Loucy (cell line): ENCODE data around the gene TINCR.

Experiments used
- H2AFZ ChIP-seq: fragments of 200-600 bp; sonication (generic); 2 replicates; pipeline ENCODE4 v1.6.0; 2016; ENCODE audit warnings: antibody characterized with exemption, mild to moderate bottlenecking, low read length, moderate library complexity
- H3F3A ChIP-seq: fragments of 200-600 bp; 2 replicates; pipeline ENCODE4 v1.6.0; 2016; ENCODE audit warnings: antibody characterized with exemption, low read depth, mild to moderate bottlenecking
- H3K27me3 ChIP-seq: fragments of 200-600 bp; sonication (generic); 2 replicates; pipeline ENCODE4 v1.6.1; 2014; ENCODE audit warnings: low read length, mild to moderate bottlenecking; ENCODE audit not compliant: insufficient read depth, poor library complexity, severe bottlenecking
- H3K36me3 ChIP-seq: fragments of 200-600 bp; sonication (generic); 2 replicates; pipeline ENCODE4 v1.6.1; 2016; ENCODE audit warnings: low read length; ENCODE audit not compliant: insufficient read depth
- H3K4me1 ChIP-seq: fragments of 200-600 bp; sonication (generic); 2 replicates; pipeline ENCODE4 v1.5.1; 2014; ENCODE audit warnings: low read length, mild to moderate bottlenecking; ENCODE audit not compliant: insufficient read depth, poor library complexity, severe bottlenecking
- H3K4me2 ChIP-seq: fragments of 200-600 bp; sonication (generic); 2 replicates; pipeline ENCODE4 v1.6.0; 2014; ENCODE audit warnings: antibody characterized with exemption, low read length, low read depth, mild to moderate bottlenecking; ENCODE audit not compliant: poor library complexity, severe bottlenecking
- H3K4me3 ChIP-seq: fragments of 200-600 bp; sonication (generic); 2 replicates; pipeline ENCODE4 v1.5.1; 2014; ENCODE audit warnings: low read length, mild to moderate bottlenecking, mixed read lengths; ENCODE audit not compliant: poor library complexity, severe bottlenecking
- H3K79me2 ChIP-seq: fragments of 200-600 bp; sonication (generic); 2 replicates; pipeline ENCODE4 v1.6.1; 2014; ENCODE audit warnings: low read length; ENCODE audit not compliant: insufficient read depth
- H3K9ac ChIP-seq: fragments of 200-600 bp; sonication (generic); 2 replicates; pipeline ENCODE4 v1.6.0; 2014; ENCODE audit warnings: mild to moderate bottlenecking, low read depth, low read length, moderate library complexity; ENCODE audit not compliant: poor library complexity, severe bottlenecking
- H3K9me2 ChIP-seq: fragments of 200-600 bp; sonication (generic); replicated peaks from 2 replicates; pipeline ENCODE4 v1.6.1; 2016; ENCODE audit warnings: low read depth, low read length, mixed read lengths
- H3K9me3 ChIP-seq: fragments of 200-600 bp; sonication (generic); 2 replicates; pipeline ENCODE4 v1.6.1; 2014; ENCODE audit warnings: mild to moderate bottlenecking, antibody characterized with exemption, low read length, low read depth; ENCODE audit not compliant: insufficient read depth
- H4K20me1 ChIP-seq: fragments of 200-600 bp; sonication (generic); 2 replicates; pipeline ENCODE4 v1.6.0; 2014; ENCODE audit warnings: antibody characterized with exemption, low read length, mild to moderate bottlenecking; ENCODE audit not compliant: insufficient read depth, poor library complexity, severe bottlenecking
- EZH2phosphoT487 ChIP-seq: fragments of 200-600 bp; IDR thresholded peaks from 2 replicates; pipeline ENCODE4 v1.6.1; 2018; ENCODE audit warnings: antibody characterized with exemption, mild to moderate bottlenecking, moderate library complexity, borderline replicate concordance
- TF ChIP-seq, protein P1 (sequence below): fragments of 200-600 bp; sonication (generic); conservative IDR thresholded peaks from 2 replicates; pipeline ENCODE4 v1.5.1; 2014; ENCODE audit warnings: mild to moderate bottlenecking, antibody characterized with exemption, low read length

Gene TINCR

DNA sequence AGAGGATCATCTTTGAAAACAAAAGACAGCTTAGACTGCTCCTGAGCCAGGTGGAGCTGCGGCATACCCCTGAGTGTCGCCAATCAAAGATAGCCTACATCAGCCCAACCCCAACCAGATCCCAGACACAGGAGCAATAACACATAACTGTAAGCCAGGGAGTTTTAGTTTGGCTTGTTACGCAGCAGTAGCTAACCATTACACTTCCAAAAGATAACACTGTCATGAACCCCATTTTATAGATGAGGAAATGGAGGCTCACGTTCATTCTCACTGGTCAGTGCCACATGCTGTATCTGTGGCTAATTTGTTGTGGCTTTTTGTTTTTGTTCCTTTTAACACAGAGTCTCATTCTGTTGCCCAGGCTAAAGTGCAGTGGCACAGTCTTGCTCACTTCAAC is 47.3 kb downstream of the TINCR start:
- Histone ChIP-seq H3F3A (no peaks in the 10 kb centered on the region), H3K9me3 (peaks cover 9% of the 10 kb centered on the region; the same call in 1 of the 2 replicates), H3K36me3 (no peaks in the 10 kb centered on the region), H3K4me3 (no peak overlapping the region), H3K9me2 (no peaks in the 10 kb centered on the region), H3K9ac (no peak overlapping the region), H2AFZ (no peak overlapping the region), H4K20me1 (no peaks in the 10 kb centered on the region), H3K4me1 (no peaks in the 10 kb centered on the region), H3K27me3 (no peaks in the 10 kb centered on the region), H3K79me2 (no peaks in the 10 kb centered on the region), H3K4me2 (no peak overlapping the region)
- no peak for TF ChIP-seq EZH2phosphoT487
- TF ChIP-seq, protein P1, sequence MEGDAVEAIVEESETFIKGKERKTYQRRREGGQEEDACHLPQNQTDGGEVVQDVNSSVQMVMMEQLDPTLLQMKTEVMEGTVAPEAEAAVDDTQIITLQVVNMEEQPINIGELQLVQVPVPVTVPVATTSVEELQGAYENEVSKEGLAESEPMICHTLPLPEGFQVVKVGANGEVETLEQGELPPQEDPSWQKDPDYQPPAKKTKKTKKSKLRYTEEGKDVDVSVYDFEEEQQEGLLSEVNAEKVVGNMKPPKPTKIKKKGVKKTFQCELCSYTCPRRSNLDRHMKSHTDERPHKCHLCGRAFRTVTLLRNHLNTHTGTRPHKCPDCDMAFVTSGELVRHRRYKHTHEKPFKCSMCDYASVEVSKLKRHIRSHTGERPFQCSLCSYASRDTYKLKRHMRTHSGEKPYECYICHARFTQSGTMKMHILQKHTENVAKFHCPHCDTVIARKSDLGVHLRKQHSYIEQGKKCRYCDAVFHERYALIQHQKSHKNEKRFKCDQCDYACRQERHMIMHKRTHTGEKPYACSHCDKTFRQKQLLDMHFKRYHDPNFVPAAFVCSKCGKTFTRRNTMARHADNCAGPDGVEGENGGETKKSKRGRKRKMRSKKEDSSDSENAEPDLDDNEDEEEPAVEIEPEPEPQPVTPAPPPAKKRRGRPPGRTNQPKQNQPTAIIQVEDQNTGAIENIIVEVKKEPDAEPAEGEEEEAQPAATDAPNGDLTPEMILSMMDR: no peak

DNA sequence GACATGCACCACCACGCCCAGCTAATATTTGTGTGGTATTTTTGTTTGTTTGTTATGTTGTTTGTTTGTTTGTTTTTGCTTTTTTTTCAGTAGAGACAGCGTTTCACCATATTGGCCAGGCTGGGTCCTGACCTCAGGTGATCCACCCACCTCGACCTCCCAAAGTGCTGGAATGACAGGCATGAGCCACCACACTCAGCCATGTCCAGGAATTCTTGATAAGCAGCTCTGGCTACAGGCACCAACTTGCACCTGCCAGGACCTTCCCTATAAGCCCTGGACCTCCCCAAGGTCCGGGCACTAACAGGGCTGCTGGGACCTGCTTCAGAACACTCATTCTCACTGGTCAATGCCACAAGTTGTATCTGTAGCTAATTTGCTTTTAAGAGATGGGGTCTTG is 48.7 kb downstream of the TINCR start:
- no peaks in the 10 kb centered on the region for H4K20me1 ChIP-seq
- no peaks in the 10 kb centered on the region for H3K4me1 ChIP-seq
- H3K4me2 ChIP-seq: no peak overlapping the region
- TF ChIP-seq EZH2phosphoT487: no peak
- TF ChIP-seq, protein P1: no peak
- H2AFZ ChIP-seq: no peak overlapping the region
- H3K79me2 ChIP-seq: no peaks in the 10 kb centered on the region
- no peaks in the 10 kb centered on the region for H3F3A ChIP-seq
- no peaks in the 10 kb centered on the region for H3K36me3 ChIP-seq
- H3K9me2 ChIP-seq: no peaks in the 10 kb centered on the region
- H3K9ac ChIP-seq: no peak overlapping the region
- H3K27me3 ChIP-seq: no peaks in the 10 kb centered on the region
- H3K4me3 ChIP-seq: no peak overlapping the region
- H3K9me3 ChIP-seq: peaks cover 13% of the 10 kb centered on the region; the same call in 1 of the 2 replicates

DNA sequence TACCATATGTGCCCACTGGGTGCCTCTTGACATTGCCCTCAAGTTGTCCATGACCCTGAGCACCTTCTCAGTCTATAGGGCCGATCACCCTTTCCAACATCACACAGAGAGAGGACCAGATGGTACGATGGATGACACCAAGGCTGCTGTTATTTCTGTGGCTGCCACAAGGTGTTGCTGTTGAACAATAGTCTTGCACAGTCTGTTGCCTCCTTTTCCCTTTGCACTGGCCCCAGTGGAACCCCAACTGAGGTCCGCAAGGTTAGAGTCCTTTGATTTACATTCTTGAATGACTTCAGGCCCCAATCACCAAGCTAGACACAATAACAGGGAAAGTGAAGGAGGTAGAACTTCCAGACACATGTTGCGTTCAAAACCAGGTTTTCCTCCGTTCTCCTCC is 52.0 kb downstream of the TINCR start:
- no peak for TF ChIP-seq EZH2phosphoT487
- TF ChIP-seq, protein P1: peak; percentile 48
- Histone ChIP-seq H3K27me3 (no peaks in the 10 kb centered on the region), H3K4me2 (no peak overlapping the region)

More for the DNA sequence above, 52.0 kb downstream of the TINCR start:
- Histone ChIP-seq H3K36me3 (no peaks in the 10 kb centered on the region), H3K4me1 (no peaks in the 10 kb centered on the region), H3K9me3 (peaks cover 16% of the 10 kb centered on the region; the same call in 1 of the 2 replicates), H2AFZ (no peak overlapping the region), H3K9ac (no peak overlapping the region), H3F3A (no peaks in the 10 kb centered on the region), H4K20me1 (no peaks in the 10 kb centered on the region), H3K9me2 (no peaks in the 10 kb centered on the region), H3K79me2 (no peaks in the 10 kb centered on the region), H3K4me3 (no peak overlapping the region)
